Pancreas (tissue), 10 donors: ENCODE data around the gene DNMT3A. TPM values are rescaled to one million over a fixed set of nuclear protein-coding genes. Genes with fewer than 3 reads are reported as not detected.

ENCODE experiments used
- ATAC-seq, 4 donors: fragments of 200-7000 bp; cut with Tn5 transposase; one replicate each; pipeline versions ENCODE4 v1.8.0 to v1.9.1; 2020; ENCODE audit warnings: mild to moderate bottlenecking in 4 of 4, moderate library complexity in 4 of 4
- DNase-seq, 6 donors: peaks; one replicate each; pipeline ENCODE4 v3.0.0-alpha.2; 2020
- FAIRE-seq: peaks from 2 replicates; lab custom pipeline; 2012; peaks lifted over from hg19 to GRCh38; lab: Jason Lieb, UNC
- H3K27ac ChIP-seq, 4 donors: fragments of 200-600 bp; sonication (generic); 1 replicate in 3 of 4; 2 replicates in 1 of 4; pipeline versions ENCODE4 v1.5.0 to v1.8.0; 2020
- H3K27me3 ChIP-seq, 4 donors: fragments of 200-600 bp; one replicate each; pipeline ENCODE4 v1.8.0; 2021
- H3K36me3 ChIP-seq, 3 donors: fragments of 200-600 bp; sonication (generic) in 1 of 3; one replicate each; pipeline versions ENCODE4 v1.5.0 to v1.8.0; 2020 to 2021
- H3K4me1 ChIP-seq, 3 donors: fragments of 200-600 bp; one replicate each; pipeline ENCODE4 v1.8.0; 2021
- H3K4me3 ChIP-seq, 4 donors: fragments of 200-600 bp; sonication (generic) in 2 of 4; one replicate each; pipeline versions ENCODE4 v1.5.0 to v1.8.0; 2020 to 2021
- H3K9me3 ChIP-seq, 4 donors: fragments of 200-600 bp; one replicate each; pipeline ENCODE4 v1.8.0; 2021
- WGBS, 2 donors: extraction: QIAGEN DNeasy Blood & Tissue Kit; methylation state at CpG; one replicate each; pipeline ENCODE4 v1.1.7; 2013; 5-methylcytosine and 5-hydroxymethylcytosine counted together
- intact Hi-C, 3 donors: fragments of 100-400 bp; cut with DNase I; formaldehyde crosslinking; loops; one replicate each; pipeline versions ENCODE4 v1.11.1 to v1.14.2; 2022
- polyA plus RNA-seq, 2 donors: library from polyadenylated mRNA; stranded (reverse); fragments of 200-250 nt; gene quantifications; one replicate each; pipeline ENCODE4 v1.2.3, GENCODE V29; 2013
- total RNA-seq, 6 donors: library from RNA; stranded (reverse); fragmentation: NEBNext Ultra II Directional in 4 of 6; extraction: Animal tissue kit (Norgen Biotek cat#: 25700) in 4 of 6; gene quantifications; one replicate each; pipeline versions ENCODE4 v1.2.1 to v1.2.4, GENCODE V29; 2021 to 2023
- TF ChIP-seq, protein P1 (sequence below), 4 donors: fragments of 200-600 bp; sonication (generic) in 3 of 4; IDR thresholded peaks; one replicate each; pipeline versions ENCODE4 v1.5.0 to v1.8.0; 2021; ENCODE audit warnings: antibody characterized with exemption in 4 of 4
- donor health status: healthy with polysubstance abuse.
- donor health status: DM: no; HTN: no; CAD: no; lungs with moderate emphysema.
- donor health status: DM: no; HTN: no; CAD: no.
- donor health status: control.
- donor health status: control.
- donor health status: Bipolar disorder and iron deficiency.
- donor health status: DM: yes; HTN: yes; CAD: no.
- donor health status: DM: no; HTN: no; CAD: no.
- donor health status: DM: no; HTN: no; CAD: no.
- donor health status: DM: yes; HTN: yes; CAD: no.

Gene DNMT3A
- total and polyA plus RNA-seq, 8 donors = 10.3 to 30.9 (median 17.5) TPM

DNA sequence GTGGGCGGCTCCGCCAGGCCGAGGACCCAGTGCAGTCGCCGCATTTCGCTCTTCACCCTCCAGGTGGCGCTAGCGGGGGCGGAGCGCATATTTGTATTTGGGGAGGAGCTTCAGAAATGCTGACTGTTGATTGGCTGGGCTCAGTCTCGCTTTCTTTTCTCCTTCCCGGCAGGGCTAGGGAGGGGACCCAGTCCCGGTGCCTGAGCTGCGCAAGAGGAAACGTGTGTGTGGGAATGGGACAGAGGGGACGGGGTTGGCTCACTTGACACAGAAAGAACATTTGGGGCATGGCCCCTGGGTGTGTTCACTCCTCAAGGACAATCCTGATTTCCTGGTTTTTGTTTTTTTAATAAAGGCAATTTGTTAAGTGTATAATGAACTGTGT lies 20.3 kb upstream of the DNMT3A start:
- Histone ChIP-seq H3K4me1 (no peaks in the 10 kb centered on the region), H3K27me3 (no peaks in the 10 kb centered on the region), H3K36me3 (no peaks in the 10 kb centered on the region), H3K27ac (peak overlapping the region in 3 of 4 donors; percentile 26 to 69 (median 67)), H3K4me3 (peak overlapping the region in 2 of 4 donors; percentile 27 to 36), H3K9me3 (no peaks in the 10 kb centered on the region)
- ATAC-seq (peak; percentile 99 to 100 (median 99)), FAIRE-seq (peak; percentile 95), DNase-seq (peak; percentile 91 to 98 (median 93))
- TF ChIP-seq, protein P1, sequence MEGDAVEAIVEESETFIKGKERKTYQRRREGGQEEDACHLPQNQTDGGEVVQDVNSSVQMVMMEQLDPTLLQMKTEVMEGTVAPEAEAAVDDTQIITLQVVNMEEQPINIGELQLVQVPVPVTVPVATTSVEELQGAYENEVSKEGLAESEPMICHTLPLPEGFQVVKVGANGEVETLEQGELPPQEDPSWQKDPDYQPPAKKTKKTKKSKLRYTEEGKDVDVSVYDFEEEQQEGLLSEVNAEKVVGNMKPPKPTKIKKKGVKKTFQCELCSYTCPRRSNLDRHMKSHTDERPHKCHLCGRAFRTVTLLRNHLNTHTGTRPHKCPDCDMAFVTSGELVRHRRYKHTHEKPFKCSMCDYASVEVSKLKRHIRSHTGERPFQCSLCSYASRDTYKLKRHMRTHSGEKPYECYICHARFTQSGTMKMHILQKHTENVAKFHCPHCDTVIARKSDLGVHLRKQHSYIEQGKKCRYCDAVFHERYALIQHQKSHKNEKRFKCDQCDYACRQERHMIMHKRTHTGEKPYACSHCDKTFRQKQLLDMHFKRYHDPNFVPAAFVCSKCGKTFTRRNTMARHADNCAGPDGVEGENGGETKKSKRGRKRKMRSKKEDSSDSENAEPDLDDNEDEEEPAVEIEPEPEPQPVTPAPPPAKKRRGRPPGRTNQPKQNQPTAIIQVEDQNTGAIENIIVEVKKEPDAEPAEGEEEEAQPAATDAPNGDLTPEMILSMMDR (IDR thresholded peaks at IDR 0.05) = peak; percentile 95 to 98 (median 96)
- WGBS, 2 donors = 0% methylated on average over 16 of the region's 16 CpGs
- intact Hi-C loops = no loop called here

DNA sequence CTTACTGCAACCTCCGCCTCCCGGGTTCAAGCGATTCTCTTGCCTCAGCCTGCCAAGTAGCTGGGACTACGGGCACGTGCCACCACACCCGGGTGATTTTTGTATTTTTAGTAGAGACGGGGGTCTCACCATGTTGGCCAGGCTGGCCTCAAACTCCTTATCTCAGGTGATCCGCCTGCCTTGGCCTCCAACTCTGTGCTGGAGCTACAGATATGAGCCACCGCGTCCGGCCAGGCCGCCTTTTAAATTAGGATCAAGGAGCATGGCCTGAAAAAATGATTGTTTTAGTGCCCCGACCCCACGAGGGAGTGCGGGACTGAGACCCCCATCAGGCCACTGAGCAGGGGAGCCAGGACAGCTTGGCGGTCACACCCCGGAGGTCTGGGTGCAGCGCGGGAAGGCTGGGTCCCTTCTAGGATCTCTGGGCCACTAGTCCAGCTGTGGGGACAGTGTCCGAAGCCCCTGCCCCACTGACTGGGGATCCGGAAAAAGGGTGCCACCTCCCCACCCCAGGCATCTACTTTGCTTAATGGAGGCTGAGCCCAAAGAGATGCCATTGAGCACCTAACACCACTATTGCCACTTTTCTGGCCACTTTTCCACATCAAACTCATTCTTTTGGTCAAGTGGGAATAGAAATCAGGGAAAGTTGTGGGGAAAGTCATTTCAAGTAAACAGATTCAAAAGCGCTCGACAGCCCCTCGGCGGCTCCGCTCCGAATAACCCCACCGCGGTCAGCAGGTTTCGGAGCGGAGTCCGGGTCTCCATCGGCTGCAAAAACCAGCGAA lies 19.7 kb upstream of the DNMT3A start:
- Histone ChIP-seq H3K9me3 (no peaks in the 10 kb centered on the region), H3K4me1 (no peaks in the 10 kb centered on the region), H3K4me3 (peak overlapping the region in 2 of 4 donors; percentile 27 to 36), H3K27me3 (no peaks in the 10 kb centered on the region), H3K27ac (no peak overlapping the region), H3K36me3 (no peaks in the 10 kb centered on the region)
- FAIRE-seq = no peak
- intact Hi-C loops = no loop called here
- DNase-seq = peak in 1 of 6 donors; percentile 69
- no peak for ATAC-seq
- TF ChIP-seq, protein P1 (IDR thresholded peaks at IDR 0.05) = no peak
- WGBS, 2 donors = 48 to 53% methylated on average over 34 of the region's 34 CpGs

DNA sequence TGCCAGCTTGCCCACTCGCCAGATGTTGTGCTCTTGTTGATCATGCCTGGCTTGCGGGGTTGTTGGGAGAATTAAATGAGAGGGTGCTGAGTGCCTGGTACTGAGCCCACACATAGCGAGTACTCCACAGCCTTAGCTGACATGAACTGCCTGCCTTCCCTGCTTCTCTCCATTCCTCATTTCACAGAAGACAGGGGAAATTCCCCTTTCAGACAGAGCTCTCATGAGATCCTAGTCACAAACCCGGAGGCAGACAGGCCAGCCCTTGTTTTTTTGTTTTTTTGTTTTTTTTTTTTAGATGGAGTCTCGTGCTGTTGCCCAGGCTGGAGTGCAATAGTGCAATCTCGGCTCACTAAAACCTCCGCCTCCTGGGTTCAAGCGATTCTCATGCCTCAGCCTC lies 17.1 kb upstream of the DNMT3A start:
- intact Hi-C loops = no loop called here
- WGBS, 2 donors = 84% methylated on average over 8 of the region's 8 CpGs
- TF ChIP-seq, protein P1 (IDR thresholded peaks at IDR 0.05) = no peak
- Histone ChIP-seq H3K4me1 (no peaks in the 10 kb centered on the region), H3K36me3 (no peaks in the 10 kb centered on the region), H3K27ac (no peak overlapping the region), H3K9me3 (no peaks in the 10 kb centered on the region), H3K27me3 (no peaks in the 10 kb centered on the region), H3K4me3 (no peak overlapping the region)
- ATAC-seq = no peak
- DNase-seq = no peak
- no peak for FAIRE-seq

DNA sequence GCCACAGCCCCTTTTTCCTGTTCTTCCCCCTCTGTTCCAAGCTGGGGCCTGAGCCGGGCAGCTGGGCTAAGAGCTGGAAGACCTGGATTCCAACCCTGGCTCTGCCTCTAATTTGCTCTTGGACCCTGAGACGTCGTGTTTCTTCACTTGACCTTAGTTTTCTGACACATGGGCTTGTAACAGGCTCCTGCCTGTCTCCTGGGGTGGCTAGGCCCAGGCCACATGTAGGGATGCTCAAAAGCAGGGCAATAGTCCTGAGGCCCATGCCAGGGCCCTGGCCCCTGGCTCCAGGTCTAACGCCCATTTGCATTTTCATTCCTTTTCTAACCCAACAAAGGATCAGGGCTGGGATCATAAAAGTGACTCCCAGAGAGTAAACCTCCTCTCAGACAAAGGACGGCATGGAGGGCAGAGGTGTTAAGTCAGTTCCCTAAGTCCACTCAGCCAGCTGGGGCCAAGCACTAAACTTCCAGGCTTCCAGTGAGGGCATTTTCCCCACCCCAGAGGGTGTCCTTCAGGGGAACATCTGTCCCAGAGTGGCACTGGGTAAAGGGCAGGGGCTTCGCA lies 16.6 kb upstream of the DNMT3A start:
- H3K27ac ChIP-seq = no peak overlapping the region
- no peak overlapping the region for H3K4me3 ChIP-seq
- ATAC-seq = no peak
- no peaks in the 10 kb centered on the region for H3K36me3 ChIP-seq
- DNase-seq = no peak
- FAIRE-seq = no peak
- intact Hi-C loops = no loop called here
- TF ChIP-seq, protein P1 (IDR thresholded peaks at IDR 0.05) = no peak
- no peaks in the 10 kb centered on the region for H3K4me1 ChIP-seq
- 92 to 95% methylated on average over 6 of the region's 6 CpGs for WGBS, 2 donors
- no peaks in the 10 kb centered on the region for H3K27me3 ChIP-seq
- no peaks in the 10 kb centered on the region for H3K9me3 ChIP-seq

DNA sequence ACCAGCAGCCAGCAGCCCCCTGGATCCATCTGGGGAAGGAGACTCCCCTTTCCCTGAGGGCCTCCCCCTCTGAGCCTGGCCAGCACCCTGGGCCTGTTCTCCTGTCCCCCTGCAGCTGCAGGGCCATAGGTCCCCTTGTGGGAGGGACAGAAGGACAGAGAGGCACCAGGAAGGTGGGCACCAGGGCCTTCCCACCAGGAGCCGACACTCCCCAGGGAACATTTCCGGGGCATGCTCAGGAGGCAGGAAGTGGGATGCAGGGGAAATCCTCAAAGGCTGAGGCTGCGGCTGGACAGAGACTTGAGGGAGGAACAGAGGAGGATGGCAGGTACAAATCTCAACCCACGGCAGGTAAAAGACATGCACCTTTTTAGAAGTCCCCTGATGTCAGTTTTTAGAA lies 14.4 kb upstream of the DNMT3A start:
- H3K36me3 ChIP-seq = no peaks in the 10 kb centered on the region
- H3K9me3 ChIP-seq = no peaks in the 10 kb centered on the region
- FAIRE-seq = no peak
- ATAC-seq = no peak
- TF ChIP-seq, protein P1 (IDR thresholded peaks at IDR 0.05) = no peak
- no peak overlapping the region for H3K27ac ChIP-seq
- H3K4me3 ChIP-seq = no peak overlapping the region
- no peaks in the 10 kb centered on the region for H3K27me3 ChIP-seq
- intact Hi-C loops = no loop called here
- 69 to 74% methylated on average over 4 of the region's 4 CpGs for WGBS, 2 donors
- no peaks in the 10 kb centered on the region for H3K4me1 ChIP-seq
- DNase-seq = no peak
